IMR-90 (cell line): ENCODE results near the gene CNNM3. TPM values are rescaled to one million over a fixed set of nuclear protein-coding genes. Genes with fewer than 3 reads are reported as not detected.

Source experiments
- ATAC-seq: fragments of 200-7000 bp; cut with Tn5 transposase; 2 replicates; pipeline ENCODE4 v1.9.1; 2020; ENCODE audit warnings: low read depth, mild to moderate bottlenecking, moderate library complexity
- BruUV-seq: library from RNA; stranded (reverse); fragments of 400-500 nt; replicated peaks from 2 replicates; lab custom pipeline; 2021; lab: Mats Ljungman, UMichigan
- CTCF ChIA-PET: fragments of 300-600 bp; formaldehyde crosslinking; extraction: SDS; loops from one replicate; lab custom pipeline; 2021; ENCODE audit warnings: antibody characterized with exemption; lab: Yijun Ruan, JAX
- POLR2A ChIA-PET: fragments of 300-600 bp; sonication (Branson Sonifier 250); formaldehyde crosslinking; loops from one replicate; lab custom pipeline; 2022; ENCODE audit warnings: antibody characterized with exemption; ENCODE audit not compliant: unreplicated experiment; lab: Charles Lee
- DNase-seq: peaks from one replicate; pipeline ENCODE4 v3.0.0; 2013
- H2AFZ ChIP-seq: replicated peaks from 2 replicates; pipeline ENCODE3; 2013; ENCODE audit warnings: low read length, mild to moderate bottlenecking; ENCODE audit not compliant: poor library complexity
- H2AK5ac ChIP-seq: 2 replicates; pipeline ENCODE4 v1.6.1; 2013; ENCODE audit warnings: low read depth, low read length, inconsistent platforms
- H2AK9ac ChIP-seq: replicated peaks from 2 replicates; pipeline ENCODE3; 2013; ENCODE audit warnings: mild to moderate bottlenecking, low read depth, low read length, moderate library complexity; ENCODE audit not compliant: poor library complexity
- H2BK120ac ChIP-seq: 2 replicates; pipeline ENCODE4 v1.6.1; 2013; ENCODE audit warnings: low read depth, low read length, inconsistent platforms
- H2BK15ac ChIP-seq: 3 replicates; pipeline ENCODE4 v1.6.1; 2013; ENCODE audit warnings: low read depth, low read length, inconsistent platforms
- H2BK20ac ChIP-seq: 2 replicates; pipeline ENCODE4 v1.6.1; 2013; ENCODE audit warnings: low read depth, mild to moderate bottlenecking, inconsistent platforms, low read length, moderate library complexity
- H2BK5ac ChIP-seq: 2 replicates; pipeline ENCODE4 v1.6.1; 2013; ENCODE audit warnings: mild to moderate bottlenecking, low read depth, low read length, inconsistent platforms; ENCODE audit not compliant: poor library complexity, severe bottlenecking
- H3K14ac ChIP-seq: replicated peaks from 2 replicates; pipeline ENCODE4 v1.6.1; 2013; ENCODE audit warnings: low read depth, low read length, inconsistent platforms
- H3K18ac ChIP-seq: 2 replicates; pipeline ENCODE4 v1.6.1; 2013; ENCODE audit warnings: low read depth, low read length, control low read depth
- H3K23ac ChIP-seq: 2 replicates; pipeline ENCODE4 v1.6.1; 2013; ENCODE audit warnings: low read depth, low read length, inconsistent platforms
- H3K27ac ChIP-seq: 2 replicates; pipeline ENCODE4 v1.5.1; 2013; ENCODE audit warnings: mild to moderate bottlenecking, control low read depth, low read length; ENCODE audit not compliant: insufficient read depth
- H3K27me3 ChIP-seq: 2 replicates; pipeline ENCODE4 v1.6.1; 2013; ENCODE audit warnings: low read length; ENCODE audit not compliant: control insufficient read depth, insufficient read depth
- H3K36me3 ChIP-seq: 2 replicates; pipeline ENCODE4 v1.6.1; 2013; ENCODE audit warnings: low read length, mixed read lengths; ENCODE audit not compliant: control insufficient read depth, insufficient read depth
- H3K4ac ChIP-seq: 2 replicates; pipeline ENCODE4 v1.6.1; 2013; ENCODE audit warnings: low read depth, low read length, inconsistent platforms
- H3K4me1 ChIP-seq: 2 replicates; pipeline ENCODE4 v1.6.1; 2013; ENCODE audit warnings: low read length, mixed read lengths; ENCODE audit not compliant: control insufficient read depth, insufficient read depth
- H3K4me2 ChIP-seq: 2 replicates; pipeline ENCODE4 v1.6.1; 2013; ENCODE audit warnings: low read depth, mild to moderate bottlenecking, control low read depth, low read length, moderate library complexity
- H3K4me3 ChIP-seq: 2 replicates; pipeline ENCODE4 v1.5.1; 2013; ENCODE audit warnings: low read depth, mild to moderate bottlenecking, control low read depth, low read length, moderate library complexity; ENCODE audit not compliant: insufficient read depth
- H3K56ac ChIP-seq: 2 replicates; pipeline ENCODE4 v1.6.1; 2013; ENCODE audit warnings: low read length, inconsistent platforms; ENCODE audit not compliant: insufficient read depth; ENCODE audit errors: extremely low read depth
- H3K79me1 ChIP-seq, 2 experiments: 2 replicates each; pipeline ENCODE4 v1.6.1; 2013; ENCODE audit warnings: low read length in 2 of 2, inconsistent platforms in 1 of 2, low read depth in 1 of 2
- H3K9ac ChIP-seq: 2 replicates; pipeline ENCODE4 v1.6.1; 2013; ENCODE audit warnings: low read depth, low read length, control low read depth
- H3K9me1 ChIP-seq: 2 replicates; pipeline ENCODE4 v1.6.1; 2013; ENCODE audit warnings: low read length, inconsistent platforms; ENCODE audit not compliant: insufficient read depth
- H3K9me3 ChIP-seq: 2 replicates; pipeline ENCODE4 v1.6.1; 2013; ENCODE audit warnings: low read length; ENCODE audit not compliant: control insufficient read depth, insufficient read depth
- H4K20me1 ChIP-seq: 2 replicates; pipeline ENCODE4 v1.6.1; 2013; ENCODE audit warnings: low read length, inconsistent platforms; ENCODE audit not compliant: insufficient read depth
- H4K5ac ChIP-seq: 2 replicates; pipeline ENCODE4 v1.6.1; 2013; ENCODE audit warnings: mild to moderate bottlenecking, low read depth, low read length, control low read depth
- H4K8ac ChIP-seq, 2 experiments: 2 replicates each; pipeline ENCODE4 v1.6.1; 2013; ENCODE audit warnings: low read depth in 2 of 2, low read length in 2 of 2, control low read depth in 1 of 2, inconsistent platforms in 1 of 2
- H4K91ac ChIP-seq: 2 replicates; pipeline ENCODE4 v1.6.1; 2013; ENCODE audit warnings: low read depth, low read length, inconsistent platforms; ENCODE audit not compliant: insufficient read depth
- CEBPB ChIP-seq: IDR thresholded peaks from 2 replicates; pipeline ENCODE4 v1.6.1; 2012; ENCODE audit warnings: low read depth, low read length, improper control_type of control experiment
- CTCF ChIP-seq: conservative IDR thresholded peaks from 2 replicates; pipeline ENCODE4 v1.5.1; 2012; ENCODE audit warnings: mild to moderate bottlenecking, low read depth, low read length, improper control_type of control experiment
- MAFK ChIP-seq: IDR thresholded peaks from 2 replicates; pipeline ENCODE4 v1.6.1; 2012; ENCODE audit warnings: low read depth, low read length, improper control_type of control experiment
- MAZ ChIP-seq: IDR thresholded peaks from 2 replicates; pipeline ENCODE4 v1.6.1; 2012; ENCODE audit warnings: low read depth, mild to moderate bottlenecking, low read length, improper control_type of control experiment, moderate library complexity, borderline replicate concordance
- POLR2A ChIP-seq: IDR thresholded peaks from 2 replicates; pipeline ENCODE4 v1.6.1; 2012; ENCODE audit warnings: mild to moderate bottlenecking, low read depth, low read length
- USF2 ChIP-seq: fragments of 150-350 bp; IDR thresholded peaks from 2 replicates; pipeline ENCODE4 v1.6.1; 2017; ENCODE audit warnings: mild to moderate bottlenecking, antibody characterized with exemption, low read length, low read depth
- WGBS, 2 experiments: methylation state at CpG; one replicate each; pipeline versions ENCODE4 v1.1.5 to v1.1.7; 2013; ENCODE audit warnings: missing lambda C conversion rate in 2 of 2; ENCODE audit not compliant: insufficient read length in 1 of 2; ENCODE audit errors: extremely low coverage in 2 of 2; 5-methylcytosine and 5-hydroxymethylcytosine counted together
- dilution Hi-C: fragments of 300-500 bp; cut with HindIII; formaldehyde crosslinking; loops from one replicate; pipeline ENCODE4 v1.14.3; 2018; ENCODE audit warnings: low sequenced_read_pairs; ENCODE audit not compliant: unreplicated experiment
- in situ Hi-C: fragments of 300-500 bp; cut with MboI; formaldehyde crosslinking; loops from 3 replicates; pipeline ENCODE4 v1.14.3; 2019; ENCODE audit warnings: low sequenced_read_pairs, inconsistent platforms, mixed read lengths
- intact Hi-C: fragments of 100-400 bp; cut with micrococcal nuclease; formaldehyde crosslinking; loops from 2 replicates; pipeline ENCODE4 v1.10.0; 2022
- polyA plus RNA-seq, 3 experiments: library from polyadenylated mRNA; depleted of rRNA; stranded (reverse); fragments of >200 nt; gene quantifications; 2 replicates each; pipeline ENCODE4 v1.2.3, GENCODE V29; 2012; ENCODE audit warnings: low replicate concordance in 1 of 3
- total RNA-seq: library from RNA; depleted of rRNA; stranded (reverse); fragments of >200 nt; gene quantifications from 2 replicates; pipeline ENCODE4 v1.2.3, GENCODE V29; 2012

The CNNM3 gene
- total and polyA plus RNA-seq, 2 of the 4 experiments (the other 2 are of a cell fraction): 2.3 to 6.1 TPM

GRCh38 chr2:96869281-96869821 lies 53.3 kb downstream of the CNNM3 start (continued):
- TF ChIP-seq CEBPB: no peak
- TF ChIP-seq MAFK: no peak

- no peak within 1 kb of the TSS for H3K56ac ChIP-seq
- peaks cover 22% of the 10 kb centered on the region for H3K36me3 ChIP-seq
- peak within 1 kb of the TSS; percentile 88; the same call in 1 of the 2 replicates for H3K14ac ChIP-seq
- ATAC-seq (peak; percentile 41), DNase-seq (no peak)
- H3K27me3 ChIP-seq: no peaks in the 10 kb centered on the region
- peak within 1 kb of the TSS; percentile 98 for H2AFZ ChIP-seq
- H4K20me1 ChIP-seq: peaks cover 30% of the 10 kb centered on the region
- no TSS peak for BruUV-seq
- peaks cover 5 to 35% of the 10 kb centered on the region in 2 experiments for H3K79me1 ChIP-seq
- peak; percentile 40 for TF ChIP-seq POLR2A
- TF ChIP-seq CTCF: no peak
- TF ChIP-seq USF2: no peak
- TF ChIP-seq CEBPB: no peak
- TF ChIP-seq MAZ: peak; percentile 83; the same call in 1 of the 2 replicates
- peak within 1 kb of the TSS; percentile 87 for H3K4me3 ChIP-seq
- peaks cover 7% of the 10 kb centered on the region; the same call in 1 of the 2 replicates for H3K4me1 ChIP-seq
- 3% methylated on average over 42 of the region's 93 CpGs; no CpG with 5 or more reads in 1 of the 2 experiments for WGBS, 2 experiments
- H2AK5ac ChIP-seq: peak within 1 kb of the TSS; percentile 70; the same call in 1 of the 2 replicates
- dilution Hi-C loops: no loop called here
- H3K18ac ChIP-seq: peak within 1 kb of the TSS; percentile 53; the same call in 1 of the 2 replicates
- CTCF ChIA-PET: no interaction called here
- H4K8ac ChIP-seq: peak within 1 kb of the TSS; percentile 52 to 76; a peak in 2 of 4 replicates
- peak within 1 kb of the TSS; percentile 94 for H3K4ac ChIP-seq
- peak within 1 kb of the TSS; percentile 88 for H3K27ac ChIP-seq
- H3K4me2 ChIP-seq: peak within 1 kb of the TSS; percentile 52
- peak within 1 kb of the TSS; percentile 89 for H2BK5ac ChIP-seq
- no peak within 1 kb of the TSS for H3K23ac ChIP-seq
- H3K9me1 ChIP-seq: no peaks in the 10 kb centered on the region; the same call in 1 of the 2 replicates
- no peak within 1 kb of the TSS for H2BK20ac ChIP-seq
- H3K9ac ChIP-seq: peak within 1 kb of the TSS; percentile 94
- H2BK15ac ChIP-seq: no peak within 1 kb of the TSS
- H3K9me3 ChIP-seq: no peaks in the 10 kb centered on the region
- POLR2A ChIA-PET: no interaction called here
- H4K91ac ChIP-seq: peak within 1 kb of the TSS; percentile 84
- intact Hi-C loops: loop anchor here (1.0 kb wide), 1 partner anchor 81 kb away; no protein-coding TSS in a partner anchor
- H2BK120ac ChIP-seq: peak within 1 kb of the TSS; percentile 46; the same call in 1 of the 2 replicates
- H2AK9ac ChIP-seq: peak within 1 kb of the TSS; percentile 100
- peak within 1 kb of the TSS; percentile 1; the same call in 1 of the 2 replicates for H4K5ac ChIP-seq
- in situ Hi-C loops: loop anchor here (25.0 kb wide), 1 partner anchor 242 kb away; the partner anchor contains the start of gene ANKRD36
These were observed 54.0 kb downstream of the CNNM3 start, which contains the start of gene SEMA4C for GRCh38 chr2:96869822-96870625. Gene SEMA4C (minus strand): TSS chr2:96870080. CDS start chr2:96867886, 2,194 bp downstream.
